HepG2 (cell line): ENCODE measurements around the gene PALM3.

ENCODE experiments used
- CREB1 ChIP-seq, 2 experiments: fragments of 450-650 bp in 1 of 2; IDR thresholded peaks; 2 replicates each; pipeline ENCODE4 v1.6.1; 2016 to 2017; ENCODE audit warnings: control low read depth in 1 of 2, mild to moderate bottlenecking in 1 of 2, missing compliant biosample characterization in 1 of 2, missing genetic modification characterization in 1 of 2
- CTCF ChIP-seq: sonication (generic); formaldehyde crosslinking; IDR thresholded peaks from 2 replicates; pipeline ENCODE4 v1.5.0; 2020; ENCODE audit warnings: mild to moderate bottlenecking, missing genetic modification reagents, moderate library complexity
- EP300 ChIP-seq, 3 experiments: sonication (generic) in 1 of 3; formaldehyde crosslinking in 1 of 3; IDR thresholded peaks; 2 replicates each; pipeline versions ENCODE4 v1.5.1 to v1.6.1; 2011 to 2020; ENCODE audit warnings: low read depth in 2 of 3, low read length in 2 of 3, borderline replicate concordance in 1 of 3, improper control_type of control experiment in 1 of 3, mild to moderate bottlenecking in 1 of 3, missing genetic modification reagents in 1 of 3, moderate library complexity in 1 of 3
- EZH2 ChIP-seq: conservative IDR thresholded peaks from 2 replicates; pipeline ENCODE4 v1.6.1; 2012; ENCODE audit warnings: mild to moderate bottlenecking, low read depth, low read length, moderate library complexity
- KLF16 ChIP-seq, 2 experiments: sonication (generic) in 1 of 2; formaldehyde crosslinking in 1 of 2; IDR thresholded peaks; 2 replicates each; pipeline versions ENCODE4 v1.6.1 to v1.8.0; 2016 to 2023; ENCODE audit warnings: missing genetic modification reagents in 2 of 2, missing compliant biosample characterization in 1 of 2
- MAFF ChIP-seq: IDR thresholded peaks from 2 replicates; pipeline ENCODE4 v1.6.1; 2011; ENCODE audit warnings: low read depth, low read length, improper control_type of control experiment
- POLR2A ChIP-seq, 2 experiments: IDR thresholded peaks; 2 replicates each; pipeline ENCODE4 v1.6.1; 2011; ENCODE audit warnings: low read depth in 2 of 2, low read length in 2 of 2, mild to moderate bottlenecking in 1 of 2, moderate library complexity in 1 of 2; ENCODE audit not compliant: insufficient read depth in 1 of 2
- SMC3 ChIP-seq: IDR thresholded peaks from 2 replicates; pipeline ENCODE4 v1.6.1; 2011; ENCODE audit warnings: low read length, improper control_type of control experiment
- THAP11 ChIP-seq: IDR thresholded peaks from 2 replicates; pipeline ENCODE4 v1.6.1; 2016; ENCODE audit warnings: missing biosample characterization, missing genetic modification reagents
- USF2 ChIP-seq, 2 experiments: sonication (generic) in 1 of 2; formaldehyde crosslinking in 1 of 2; IDR thresholded peaks; 2 replicates each; pipeline versions ENCODE4 v1.5.1 to v1.6.1; 2011 to 2020; ENCODE audit warnings: borderline replicate concordance in 1 of 2, low read depth in 1 of 2, low read length in 1 of 2, mild to moderate bottlenecking in 1 of 2, missing genetic modification reagents in 1 of 2, moderate library complexity in 1 of 2
- ZNF354B ChIP-seq: sonication (generic); formaldehyde crosslinking; IDR thresholded peaks from 2 replicates; pipeline ENCODE4 v1.8.0; 2022; ENCODE audit warnings: mild to moderate bottlenecking, missing genetic modification reagents
- ZNF772 ChIP-seq: sonication (generic); formaldehyde crosslinking; IDR thresholded peaks from 2 replicates; pipeline ENCODE4 v1.5.0; 2020; ENCODE audit warnings: mild to moderate bottlenecking, missing genetic modification reagents

- peak; percentile 24 to 52; a peak in 3 of 4 replicates for TF ChIP-seq POLR2A (IDR thresholded peaks at IDR 0.05; ENCODE audit: insufficient read depth in 1 of 2, low read depth in 2 of 2, low read length in 2 of 2)
- no peak for TF ChIP-seq CTCF (CRISPR knock-in tag)
- TF ChIP-seq KLF16 (CRISPR knock-in tag; IDR thresholded peaks at IDR 0.05), result no peak
- no peak for TF ChIP-seq THAP11 (CRISPR knock-in tag)
- TF ChIP-seq CREB1 (IDR thresholded peaks at IDR 0.05), result no peak
- no peak for TF ChIP-seq CREB1 (CRISPR knock-in tag; IDR thresholded peaks at IDR 0.05)
- no peak for TF ChIP-seq ZNF354B (CRISPR knock-in tag)
- no peak for TF ChIP-seq MAFF
- no peak for TF ChIP-seq EP300 (IDR thresholded peaks at IDR 0.05; ENCODE audit: low read depth in 2 of 2, low read length in 2 of 2)
- no peak for TF ChIP-seq EP300 (CRISPR knock-in tag; IDR thresholded peaks at IDR 0.05; ENCODE audit: borderline replicate concordance)
- TF ChIP-seq EZH2, result no peak
- TF ChIP-seq ZNF772, result no peak
- TF ChIP-seq USF2 (IDR thresholded peaks at IDR 0.05; ENCODE audit: low read depth, low read length), result no peak
- no peak for TF ChIP-seq USF2 (CRISPR knock-in tag; IDR thresholded peaks at IDR 0.05; ENCODE audit: borderline replicate concordance)
- no peak for TF ChIP-seq SMC3
Measured at GRCh38 chr19:14005349-14006084, 56.4 kb downstream of the PALM3 start.
